Panc1 (cell line): Measurements from ENCODE around the gene ASB5. TPM values are rescaled to one million over a fixed set of nuclear protein-coding genes. Genes with fewer than 3 reads are reported as not detected.

Experiments used
- ATAC-seq: fragments of 200-7000 bp; cut with Tn5 transposase; 2 replicates; pipeline ENCODE4 v1.9.1; 2020; ENCODE audit warnings: mild to moderate bottlenecking, moderate library complexity
- BruUV-seq: library from RNA; stranded (reverse); fragments of 400-500 nt; replicated peaks from 2 replicates; lab custom pipeline; 2021; lab: Mats Ljungman, UMichigan
- CTCF ChIA-PET: fragments of 300-600 bp; sonication (Branson Sonifier 250); formaldehyde crosslinking; loops from one replicate; lab custom pipeline; 2022; ENCODE audit warnings: antibody characterized with exemption; lab: Charles Lee
- POLR2A ChIA-PET: fragments of 300-600 bp; sonication (Branson Sonifier 250); formaldehyde crosslinking; loops from one replicate; lab custom pipeline; 2022; ENCODE audit warnings: antibody characterized with exemption; lab: Charles Lee
- DNase-seq: peaks from one replicate; pipeline ENCODE4 v3.0.0-alpha.2; 2010; ENCODE audit warnings: low read depth, low spot score
- H3K27ac ChIP-seq: 2 replicates; pipeline ENCODE4 v1.5.1; 2011; ENCODE audit warnings: mild to moderate bottlenecking, low read length, inconsistent platforms
- H3K27me3 ChIP-seq: fragments of 200-500 bp; sonication (Bioruptor generic); 2 replicates; pipeline ENCODE4 v1.6.0; 2014; ENCODE audit warnings: low read length, inconsistent platforms; ENCODE audit not compliant: control insufficient read depth, insufficient read depth
- H3K36me3 ChIP-seq: fragments of 200-500 bp; sonication (Bioruptor generic); 2 replicates; pipeline ENCODE4 v1.5.1; 2014; ENCODE audit warnings: inconsistent platforms, mild to moderate bottlenecking, low read length, moderate library complexity; ENCODE audit not compliant: control insufficient read depth, insufficient read depth
- H3K4me1 ChIP-seq: 2 replicates; pipeline ENCODE4 v1.5.1; 2011; ENCODE audit warnings: inconsistent platforms, mild to moderate bottlenecking, low read length, moderate library complexity; ENCODE audit not compliant: control insufficient read depth, insufficient read depth
- H3K4me3 ChIP-seq, 2 experiments: 2 replicates each; pipeline ENCODE4 v1.5.1; 2011 to 2012; ENCODE audit warnings: low read depth in 2 of 2, low read length in 2 of 2, mild to moderate bottlenecking in 2 of 2, inconsistent platforms in 1 of 2, moderate library complexity in 1 of 2
- H3K9me3 ChIP-seq: fragments of 200-500 bp; sonication (Bioruptor generic); 2 replicates; pipeline ENCODE4 v1.5.1; 2014; ENCODE audit warnings: low read depth, mild to moderate bottlenecking, inconsistent platforms, low read length, moderate library complexity; ENCODE audit not compliant: control insufficient read depth, insufficient read depth
- CTCF ChIP-seq: fragments of 450-650 bp; IDR thresholded peaks from 2 replicates; pipeline ENCODE4 v1.5.1; 2017; ENCODE audit warnings: mild to moderate bottlenecking
- POLR2AphosphoS5 ChIP-seq: IDR thresholded peaks from 2 replicates; pipeline ENCODE4 v1.6.1; 2012; ENCODE audit warnings: mild to moderate bottlenecking, low read depth, low read length, moderate library complexity
- REST ChIP-seq, 2 experiments: IDR thresholded peaks; 2 replicates each; pipeline ENCODE4 v1.6.1; 2011 to 2012; ENCODE audit warnings: low read depth in 2 of 2, control low read depth in 1 of 2, low read length in 1 of 2, mild to moderate bottlenecking in 1 of 2, moderate library complexity in 1 of 2; ENCODE audit not compliant: insufficient read depth in 1 of 2
- SIN3A ChIP-seq: IDR thresholded peaks from 2 replicates; pipeline ENCODE4 v1.6.1; 2012; ENCODE audit warnings: low read depth, mild to moderate bottlenecking, low read length, moderate library complexity, borderline replicate concordance; ENCODE audit not compliant: insufficient read depth
- TCF7L2 ChIP-seq: IDR thresholded peaks from 2 replicates; pipeline ENCODE4 v1.6.1; 2011; ENCODE audit warnings: mild to moderate bottlenecking, low read depth, low read length, inconsistent platforms
- in situ Hi-C: cut with HindIII; loops from 2 replicates; pipeline ENCODE4 v1.10.0; 2016; ENCODE audit warnings: low sequenced_read_pairs, low pct_unique_long_range_greater_than_20kb
- intact Hi-C: fragments of 100-400 bp; cut with micrococcal nuclease; formaldehyde crosslinking; loops from one replicate; pipeline ENCODE4 v1.10.0; 2022; ENCODE audit not compliant: unreplicated experiment
- total RNA-seq: library from RNA; stranded (reverse); gene quantifications from one replicate; pipeline ENCODE4 v1.2.1, GENCODE V29; 2021; ENCODE audit not compliant: unreplicated experiment

ASB5 gene
- total RNA-seq, 1 experiment from 2014 or later: not detected

GRCh38 chr4:176288020-176288419, 19.0 kb upstream of the ASB5 start:
- no peak for ATAC-seq

GRCh38 chr4:176287546-176287945, 18.5 kb upstream of the ASB5 start:
- no TSS peak for BruUV-seq
- Histone ChIP-seq H3K9me3 (no peaks in the 10 kb centered on the region), H3K27ac (no peak overlapping the region), H3K4me1 (no peaks in the 10 kb centered on the region), H3K4me3 (no peak overlapping the region), H3K36me3 (no peaks in the 10 kb centered on the region), H3K27me3 (no peaks in the 10 kb centered on the region)
- intact Hi-C loops (no loop called here), in situ Hi-C loops (no loop called here)
- DNase-seq (no peak), ATAC-seq (no peak)
- CTCF ChIA-PET: no interaction called here
- no peak for TF ChIP-seq REST (IDR thresholded peaks at IDR 0.05; ENCODE audit: insufficient read depth in 1 of 2, low read depth in 2 of 2, low read length in 1 of 2)
- no peak for TF ChIP-seq POLR2AphosphoS5
- TF ChIP-seq CTCF: no peak
- TF ChIP-seq SIN3A: no peak
- no peak for TF ChIP-seq TCF7L2
- POLR2A ChIA-PET: no interaction called here

More at GRCh38 chr4:176288020-176288419, 19.0 kb upstream of the ASB5 start:
- intact Hi-C loops: no loop called here
- no peak for DNase-seq
- in situ Hi-C loops: no loop called here
- Histone ChIP-seq H3K4me1 (no peaks in the 10 kb centered on the region), H3K9me3 (no peaks in the 10 kb centered on the region), H3K27ac (no peak overlapping the region), H3K4me3 (no peak overlapping the region), H3K36me3 (no peaks in the 10 kb centered on the region), H3K27me3 (no peaks in the 10 kb centered on the region)
- CTCF ChIA-PET: no interaction called here
- POLR2A ChIA-PET: no interaction called here
- no TSS peak for BruUV-seq
- no peak for TF ChIP-seq REST (IDR thresholded peaks at IDR 0.05; ENCODE audit: insufficient read depth in 1 of 2, low read depth in 2 of 2, low read length in 1 of 2)
- TF ChIP-seq CTCF: no peak
- no peak for TF ChIP-seq SIN3A
- no peak for TF ChIP-seq TCF7L2
- TF ChIP-seq POLR2AphosphoS5: no peak
